Mesenchymal stem cell (in vitro differentiated cells and primary cell): Measurements from ENCODE around the gene LY6G5B.

Experiments used
- DNase-seq: peaks from one replicate; pipeline ENCODE4 v3.0.0-alpha.2; 2013
- H2AFZ ChIP-seq: one replicate; pipeline ENCODE4 v1.6.1; 2013; ENCODE audit warnings: low read depth, mild to moderate bottlenecking, control low read depth, inconsistent platforms, low read length, moderate library complexity
- H2AK5ac ChIP-seq: 2 replicates; pipeline ENCODE4 v1.6.1; 2013; ENCODE audit warnings: low read length, moderate library complexity, mild to moderate bottlenecking, inconsistent platforms; ENCODE audit not compliant: severe bottlenecking
- H2BK120ac ChIP-seq: one replicate; pipeline ENCODE4 v1.6.1; 2013; ENCODE audit warnings: low read depth, mild to moderate bottlenecking, inconsistent platforms, low read length, moderate library complexity
- H2BK12ac ChIP-seq, 2 experiments: one replicate each; pipeline ENCODE4 v1.6.1; 2013; ENCODE audit warnings: inconsistent platforms in 2 of 2, low read length in 2 of 2, mild to moderate bottlenecking in 2 of 2, moderate library complexity in 2 of 2, control low read depth in 1 of 2
- H2BK15ac ChIP-seq: one replicate; pipeline ENCODE4 v1.6.1; 2013; ENCODE audit warnings: mild to moderate bottlenecking, low read depth, inconsistent platforms; ENCODE audit not compliant: poor library complexity, severe bottlenecking
- H2BK5ac ChIP-seq: 2 replicates; pipeline ENCODE4 v1.6.1; 2013; ENCODE audit warnings: low read depth, mild to moderate bottlenecking, low read length, control low read depth, inconsistent platforms; ENCODE audit not compliant: poor library complexity, severe bottlenecking
- H3K14ac ChIP-seq, 2 experiments: one replicate each; pipeline ENCODE4 v1.6.1; 2013; ENCODE audit warnings: inconsistent platforms in 2 of 2, low read length in 2 of 2, control low read depth in 1 of 2, mild to moderate bottlenecking in 1 of 2, moderate library complexity in 1 of 2
- H3K18ac ChIP-seq, 2 experiments: one replicate each; pipeline ENCODE4 v1.6.1; 2013; ENCODE audit warnings: inconsistent platforms in 2 of 2, low read length in 2 of 2, control low read depth in 1 of 2, low read depth in 1 of 2, mild to moderate bottlenecking in 1 of 2
- H3K23ac ChIP-seq, 2 experiments: one replicate each; pipeline ENCODE4 v1.6.1; 2013; ENCODE audit warnings: inconsistent platforms in 2 of 2, low read length in 2 of 2, mild to moderate bottlenecking in 2 of 2, moderate library complexity in 2 of 2, control low read depth in 1 of 2
- H3K27ac ChIP-seq: 2 replicates; pipeline ENCODE4 v1.5.1; 2013; ENCODE audit warnings: mild to moderate bottlenecking, moderate library complexity, low read length, control low read depth, inconsistent platforms; ENCODE audit not compliant: poor library complexity, severe bottlenecking
- H3K27me3 ChIP-seq, 2 experiments: 2 replicates each; pipeline versions ENCODE4 v1.6.1 to v1.7.0; 2013; ENCODE audit warnings: low read length in 2 of 2, mild to moderate bottlenecking in 2 of 2, moderate library complexity in 2 of 2, control low read depth in 1 of 2, inconsistent platforms in 1 of 2; ENCODE audit not compliant: control insufficient read depth in 1 of 2, insufficient read depth in 1 of 2
- H3K36me3 ChIP-seq, 2 experiments: 2 replicates each; pipeline versions ENCODE4 v1.6.1 to v1.7.0; 2013; ENCODE audit warnings: low read length in 2 of 2, control low read depth in 1 of 2, inconsistent platforms in 1 of 2, low read depth in 1 of 2, mild to moderate bottlenecking in 1 of 2; ENCODE audit not compliant: insufficient read depth in 2 of 2, control insufficient read depth in 1 of 2
- H3K4ac ChIP-seq, 2 experiments: one replicate each; pipeline ENCODE4 v1.6.1; 2013; ENCODE audit warnings: inconsistent platforms in 2 of 2, low read length in 2 of 2, mild to moderate bottlenecking in 2 of 2, moderate library complexity in 2 of 2, control low read depth in 1 of 2, low read depth in 1 of 2
- H3K4me1 ChIP-seq: 2 replicates; pipeline ENCODE4 v1.6.1; 2013; ENCODE audit warnings: low read depth, low read length, control low read depth; ENCODE audit not compliant: control insufficient read depth, insufficient read depth
- H3K4me2 ChIP-seq: 2 replicates; pipeline ENCODE4 v1.6.1; 2013; ENCODE audit warnings: low read length, mild to moderate bottlenecking, inconsistent platforms; ENCODE audit not compliant: poor library complexity, severe bottlenecking
- H3K4me3 ChIP-seq, 2 experiments: 2 replicates each; pipeline versions ENCODE4 v1.5.1 to v1.7.0; 2013; ENCODE audit warnings: low read length in 2 of 2, mild to moderate bottlenecking in 2 of 2, control low read depth in 1 of 2, low read depth in 1 of 2; ENCODE audit not compliant: insufficient read depth in 1 of 2
- H3K79me1 ChIP-seq: replicated peaks from 2 replicates; pipeline ENCODE4 v1.6.1; 2013; ENCODE audit warnings: mild to moderate bottlenecking, control low read depth, low read length, inconsistent platforms; ENCODE audit not compliant: poor library complexity, severe bottlenecking
- H3K9ac ChIP-seq: 2 replicates; pipeline ENCODE4 v1.7.0; 2013; ENCODE audit warnings: mild to moderate bottlenecking, low read length, moderate library complexity
- H3K9me3 ChIP-seq: 2 replicates; pipeline ENCODE4 v1.7.0; 2013; ENCODE audit warnings: mild to moderate bottlenecking, low read length; ENCODE audit not compliant: control insufficient read depth
- H4K8ac ChIP-seq: one replicate; pipeline ENCODE4 v1.6.1; 2013; ENCODE audit warnings: inconsistent platforms, mild to moderate bottlenecking, low read length, moderate library complexity
- H4K91ac ChIP-seq: one replicate; pipeline ENCODE4 v1.6.1; 2013; ENCODE audit warnings: mild to moderate bottlenecking, low read length, inconsistent platforms
- WGBS: methylation state at CpG from one replicate; pipeline ENCODE4 v1.1.7; 2013; ENCODE audit warnings: mixed read lengths; 5-methylcytosine and 5-hydroxymethylcytosine counted together

LY6G5B gene

DNA sequence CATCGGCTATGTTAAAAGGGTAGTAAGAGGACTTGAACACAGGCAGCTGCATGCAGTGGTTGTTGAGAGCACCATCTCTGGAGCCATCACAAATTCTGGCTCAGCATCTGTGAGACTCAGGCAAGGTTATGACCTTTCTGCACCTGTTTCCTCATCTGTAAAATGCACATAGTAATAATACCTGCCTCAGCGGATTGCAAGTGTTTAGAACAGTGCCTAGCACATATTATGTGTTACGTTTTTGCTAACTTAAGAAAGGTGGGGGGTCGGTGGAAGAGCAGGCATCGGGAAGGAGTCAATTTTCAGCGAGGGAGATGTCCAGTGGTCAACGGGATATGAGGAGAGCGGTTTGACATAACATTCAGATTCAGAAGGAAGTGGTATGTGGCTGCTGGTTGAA, 8.2 kb downstream of the LY6G5B start:
- no peak overlapping the region for H2BK5ac ChIP-seq
- no peak overlapping the region for H2AK5ac ChIP-seq
- no peak overlapping the region for H3K9ac ChIP-seq
- peaks cover 18 to 22% of the 10 kb centered on the region in 2 experiments for H3K36me3 ChIP-seq
- no peak overlapping the region for H2BK12ac ChIP-seq
- no peaks in the 10 kb centered on the region for H3K27me3 ChIP-seq
- H2BK15ac ChIP-seq = no peak overlapping the region
- H3K4me2 ChIP-seq = no peak overlapping the region
- no peak for DNase-seq
- WGBS = 82% methylated on average over 8 of the region's 8 CpGs
- H3K4me3 ChIP-seq = no peak overlapping the region
- H3K14ac ChIP-seq = no peak overlapping the region
- H3K79me1 ChIP-seq = peaks cover 2% of the 10 kb centered on the region
- H4K91ac ChIP-seq = no peak overlapping the region
- no peak overlapping the region for H3K27ac ChIP-seq
- no peak overlapping the region for H3K23ac ChIP-seq
- H2BK120ac ChIP-seq = no peak overlapping the region
- no peak overlapping the region for H4K8ac ChIP-seq
- H3K18ac ChIP-seq = no peak overlapping the region
- H3K4me1 ChIP-seq = peaks cover 12% of the 10 kb centered on the region
- no peaks in the 10 kb centered on the region for H3K9me3 ChIP-seq
- H3K4ac ChIP-seq = no peak overlapping the region
- H2AFZ ChIP-seq = no peak overlapping the region

DNA sequence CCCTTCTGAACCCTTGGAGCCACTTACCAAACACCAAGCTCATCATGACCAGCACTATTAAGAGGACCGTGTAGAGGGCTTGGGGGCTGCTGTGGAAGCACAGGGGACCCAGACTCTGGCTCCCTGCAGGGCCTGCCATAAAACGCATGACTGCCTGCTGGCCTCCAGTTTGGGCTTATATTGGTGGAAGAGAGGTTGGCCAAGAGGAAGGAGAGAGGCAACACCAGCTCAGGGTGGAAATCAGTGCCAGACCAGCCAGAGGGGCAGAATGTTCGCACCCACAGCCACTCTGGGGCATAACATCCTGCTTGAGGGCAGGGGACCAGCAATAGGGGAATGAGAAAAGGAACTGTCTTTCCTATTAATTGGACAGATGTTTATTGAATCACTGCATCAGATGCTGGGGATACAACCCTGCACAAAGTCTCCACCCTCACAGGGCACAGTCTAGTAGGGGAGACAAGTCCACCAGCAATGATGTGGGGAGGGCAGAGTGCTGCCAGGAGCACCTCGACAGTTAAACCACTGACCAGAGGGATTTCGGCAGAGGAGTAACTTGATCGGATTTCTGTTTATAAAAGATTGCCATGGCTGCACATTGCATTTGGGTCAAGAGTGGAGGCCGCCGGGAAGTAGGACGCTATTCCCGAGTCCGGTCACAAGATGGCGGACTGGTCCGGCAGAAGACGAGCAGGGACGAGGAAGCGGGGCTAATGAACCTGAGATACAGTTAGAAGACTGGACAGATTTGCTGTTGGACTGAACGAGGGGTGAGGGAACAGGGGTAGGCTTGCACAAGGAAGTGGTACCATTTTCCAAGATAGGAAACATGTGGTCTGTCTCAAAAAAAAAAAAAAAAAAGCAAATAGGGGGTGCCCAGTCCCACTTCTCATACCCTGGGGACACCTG, 10.7 kb downstream of the LY6G5B start, which contains the start of gene LY6G5C:
LY6G5C (minus strand) TSS at position 842 of the 909 bp plus-strand sequence; CDS start at position 148, 694 bp downstream.
- Histone ChIP-seq H2AK5ac (no peak within 1 kb of the TSS), H2BK120ac (peak within 1 kb of the TSS; percentile 12), H3K36me3 (peaks cover 14% of the 10 kb centered on the region in 2 experiments), H4K8ac (peak within 1 kb of the TSS; percentile 78), H3K27ac (peak within 1 kb of the TSS; percentile 53), H2BK5ac (no peak within 1 kb of the TSS), H3K23ac (no peak within 1 kb of the TSS), H2AFZ (peak within 1 kb of the TSS; percentile 66), H3K79me1 (no peaks in the 10 kb centered on the region), H3K9ac (peak within 1 kb of the TSS; percentile 81), H2BK12ac (peak within 1 kb of the TSS in 1 of 2 experiments; percentile 38), H3K27me3 (no peaks in the 10 kb centered on the region), H3K18ac (peak within 1 kb of the TSS; percentile 50 to 70), H3K4me2 (peak within 1 kb of the TSS; percentile 71), H3K4me3 (peak within 1 kb of the TSS; percentile 48 to 75), H3K4me1 (peaks cover 12% of the 10 kb centered on the region), H3K9me3 (no peaks in the 10 kb centered on the region), H3K4ac (peak within 1 kb of the TSS in 1 of 2 experiments; percentile 6), H4K91ac (no peak within 1 kb of the TSS), H2BK15ac (peak within 1 kb of the TSS; percentile 55), H3K14ac (peak within 1 kb of the TSS in 1 of 2 experiments; percentile 6)
- WGBS = 14% methylated on average over 17 of the region's 17 CpGs
- peak; percentile 90 for DNase-seq

DNA sequence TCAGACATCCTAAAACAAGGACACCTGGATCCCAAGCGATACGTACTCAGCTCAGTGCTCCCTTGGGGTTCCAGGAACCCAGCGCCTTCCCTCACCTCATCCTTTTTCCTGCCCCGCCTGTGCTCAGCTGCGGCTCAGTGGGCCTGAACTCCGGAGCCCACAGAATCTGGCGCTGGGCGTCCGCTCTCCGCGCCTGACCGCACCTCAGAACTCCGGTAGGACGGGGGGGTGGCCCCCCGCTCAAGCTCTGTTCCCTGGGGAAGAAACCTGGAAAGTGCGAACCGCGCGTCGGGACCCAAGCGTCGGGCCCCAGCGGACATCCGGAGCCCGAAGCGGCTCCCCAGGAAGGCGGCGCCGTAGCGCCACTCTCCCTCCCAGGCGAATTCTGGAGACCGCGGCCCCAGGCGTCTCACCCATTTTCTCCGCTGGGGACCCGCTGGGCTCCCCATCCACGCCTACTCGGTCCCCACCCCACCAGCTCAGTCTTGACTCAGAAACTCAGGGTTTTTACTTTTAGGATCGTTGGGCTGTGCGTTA, 11.4 kb downstream of the LY6G5B start:
- DNase-seq = peak; percentile 58
- no peaks in the 10 kb centered on the region for H3K9me3 ChIP-seq
- H2BK120ac ChIP-seq = peak overlapping the region; percentile 12
- peak overlapping the region; percentile 55 for H2BK15ac ChIP-seq
- H2BK12ac ChIP-seq = peak overlapping the region in 1 of 2 experiments; percentile 38
- no peak overlapping the region for H3K23ac ChIP-seq
- H2AK5ac ChIP-seq = no peak overlapping the region
- peaks cover 15 to 18% of the 10 kb centered on the region in 2 experiments for H3K36me3 ChIP-seq
- H3K14ac ChIP-seq = peak overlapping the region in 1 of 2 experiments; percentile 6
- peak overlapping the region; percentile 48 to 75 for H3K4me3 ChIP-seq
- H3K4me1 ChIP-seq = peaks cover 12% of the 10 kb centered on the region
- H3K4me2 ChIP-seq = peak overlapping the region; percentile 71
- peak overlapping the region in 1 of 2 experiments; percentile 6 for H3K4ac ChIP-seq
- peak overlapping the region; percentile 81 for H3K9ac ChIP-seq
- no peaks in the 10 kb centered on the region for H3K79me1 ChIP-seq
- H3K27ac ChIP-seq = peak overlapping the region; percentile 53
- H4K91ac ChIP-seq = no peak overlapping the region
- H2BK5ac ChIP-seq = no peak overlapping the region
- 3% methylated on average over 38 of the region's 40 CpGs for WGBS
- peak overlapping the region; percentile 50 to 70 for H3K18ac ChIP-seq
- peak overlapping the region; percentile 78 for H4K8ac ChIP-seq
- no peaks in the 10 kb centered on the region for H3K27me3 ChIP-seq
- peak overlapping the region; percentile 66 for H2AFZ ChIP-seq

DNA sequence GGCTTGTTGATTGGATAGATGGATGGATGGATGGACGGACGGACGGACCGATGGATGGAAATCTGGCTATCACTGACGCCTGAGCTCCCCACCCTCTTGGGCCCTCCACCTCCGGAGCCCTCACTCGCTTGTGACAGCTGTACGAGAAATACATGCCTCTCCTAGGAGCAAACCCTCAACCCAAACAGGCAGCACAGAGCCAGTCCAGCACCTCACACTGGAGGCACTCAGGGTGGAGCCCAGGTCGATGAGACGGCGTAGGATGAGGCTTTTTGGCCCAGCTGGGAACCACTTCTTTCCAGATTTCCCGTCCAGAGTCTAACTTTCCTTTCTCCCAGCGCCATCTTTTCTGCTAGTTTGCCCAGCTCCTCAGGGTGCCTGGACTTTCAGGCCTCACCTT, 13.8 kb downstream of the LY6G5B start:
- no peak overlapping the region for H2AFZ ChIP-seq
- H2BK15ac ChIP-seq = no peak overlapping the region
- H3K36me3 ChIP-seq = peaks cover 39 to 40% of the 10 kb centered on the region in 2 experiments
- no peak overlapping the region for H4K8ac ChIP-seq
- WGBS = 89% methylated on average over 13 of the region's 13 CpGs
- H3K14ac ChIP-seq = no peak overlapping the region
- H3K18ac ChIP-seq = no peak overlapping the region
- H3K27me3 ChIP-seq = no peaks in the 10 kb centered on the region
- no peaks in the 10 kb centered on the region for H3K9me3 ChIP-seq
- H3K4me2 ChIP-seq = no peak overlapping the region
- peaks cover 12% of the 10 kb centered on the region for H3K4me1 ChIP-seq
- no peak overlapping the region for H3K4me3 ChIP-seq
- H4K91ac ChIP-seq = no peak overlapping the region
- no peak overlapping the region for H3K23ac ChIP-seq
- H3K9ac ChIP-seq = no peak overlapping the region
- H2BK5ac ChIP-seq = no peak overlapping the region
- H2BK120ac ChIP-seq = no peak overlapping the region
- no peak overlapping the region for H2AK5ac ChIP-seq
- no peak for DNase-seq
- H2BK12ac ChIP-seq = no peak overlapping the region
- H3K27ac ChIP-seq = no peak overlapping the region
- no peak overlapping the region for H3K4ac ChIP-seq
- no peaks in the 10 kb centered on the region for H3K79me1 ChIP-seq
